MM.1S (cell line): ENCODE data around the gene F3.

Source experiments
- DNase-seq: peaks from one replicate; pipeline ENCODE4 v3.0.0-alpha.2; 2015
- H2AFZ ChIP-seq: fragments of 300-600 bp; sonication (generic); 2 replicates; pipeline ENCODE4 v1.6.0; 2016; ENCODE audit warnings: antibody characterized with exemption, low read length
- H3F3A ChIP-seq: fragments of 300-600 bp; sonication (generic); 2 replicates; pipeline ENCODE4 v1.6.1; 2016; ENCODE audit warnings: mild to moderate bottlenecking, antibody characterized with exemption, low read length, moderate library complexity, mixed read lengths; ENCODE audit not compliant: insufficient read depth
- H3K27ac ChIP-seq: fragments of 300-600 bp; sonication (generic); 2 replicates; pipeline ENCODE4 v1.5.1; 2016; ENCODE audit warnings: mild to moderate bottlenecking, low read length
- H3K27me3 ChIP-seq: fragments of 300-600 bp; sonication (generic); replicated peaks from 2 replicates; pipeline ENCODE4 v1.6.0; 2016; ENCODE audit warnings: low read length; ENCODE audit not compliant: insufficient read depth
- H3K36me3 ChIP-seq: fragments of 300-600 bp; sonication (generic); replicated peaks from 2 replicates; pipeline ENCODE4 v1.6.1; 2016; ENCODE audit warnings: mild to moderate bottlenecking, low read length, mixed read lengths; ENCODE audit not compliant: insufficient read depth
- H3K4me1 ChIP-seq: fragments of 300-600 bp; sonication (generic); 2 replicates; pipeline ENCODE4 v1.6.1; 2016; ENCODE audit warnings: low read length, mixed read lengths
- H3K4me2 ChIP-seq: fragments of 300-600 bp; sonication (generic); 2 replicates; pipeline ENCODE4 v1.6.0; 2016; ENCODE audit warnings: low read depth, low read length
- H3K4me3 ChIP-seq: fragments of 300-600 bp; sonication (generic); 2 replicates; pipeline ENCODE4 v1.5.1; 2016; ENCODE audit warnings: low read length, mixed read lengths
- H3K79me2 ChIP-seq: fragments of 300-600 bp; sonication (generic); 2 replicates; pipeline ENCODE4 v1.6.1; 2016; ENCODE audit warnings: mixed run types, low read length, mixed read lengths
- H3K9ac ChIP-seq: fragments of 300-600 bp; sonication (generic); 2 replicates; pipeline ENCODE4 v1.6.1; 2016; ENCODE audit warnings: low read length, mixed read lengths
- H3K9me2 ChIP-seq: fragments of 300-600 bp; sonication (generic); replicated peaks from 2 replicates; pipeline ENCODE4 v1.6.1; 2016; ENCODE audit warnings: mild to moderate bottlenecking, low read length, mixed read lengths; ENCODE audit not compliant: insufficient read depth
- H3K9me3 ChIP-seq: fragments of 300-600 bp; sonication (generic); replicated peaks from 2 replicates; pipeline ENCODE4 v1.6.1; 2016; ENCODE audit warnings: mild to moderate bottlenecking, low read length, mixed read lengths; ENCODE audit not compliant: insufficient read depth
- H4K20me1 ChIP-seq: fragments of 300-600 bp; sonication (generic); 2 replicates; pipeline ENCODE4 v1.6.1; 2016; ENCODE audit warnings: mild to moderate bottlenecking, low read length, moderate library complexity, mixed read lengths; ENCODE audit not compliant: insufficient read depth
- EZH2 ChIP-seq: fragments of 300-600 bp; sonication (generic); optimal IDR thresholded peaks from 2 replicates; pipeline ENCODE3; 2017; ENCODE audit warnings: low read depth, mild to moderate bottlenecking, antibody characterized with exemption, low read length, mixed read lengths
- EZH2phosphoT487 ChIP-seq: fragments of 300-600 bp; sonication (generic); IDR thresholded peaks from 2 replicates; pipeline ENCODE4 v1.6.1; 2018; ENCODE audit warnings: antibody characterized with exemption, low read length
- TF ChIP-seq, protein P1 (sequence below): fragments of 300-600 bp; sonication (generic); IDR thresholded peaks from 2 replicates; pipeline ENCODE4 v1.5.1; 2016; ENCODE audit warnings: antibody characterized with exemption, low read length, mixed read lengths

F3 gene

DNA sequence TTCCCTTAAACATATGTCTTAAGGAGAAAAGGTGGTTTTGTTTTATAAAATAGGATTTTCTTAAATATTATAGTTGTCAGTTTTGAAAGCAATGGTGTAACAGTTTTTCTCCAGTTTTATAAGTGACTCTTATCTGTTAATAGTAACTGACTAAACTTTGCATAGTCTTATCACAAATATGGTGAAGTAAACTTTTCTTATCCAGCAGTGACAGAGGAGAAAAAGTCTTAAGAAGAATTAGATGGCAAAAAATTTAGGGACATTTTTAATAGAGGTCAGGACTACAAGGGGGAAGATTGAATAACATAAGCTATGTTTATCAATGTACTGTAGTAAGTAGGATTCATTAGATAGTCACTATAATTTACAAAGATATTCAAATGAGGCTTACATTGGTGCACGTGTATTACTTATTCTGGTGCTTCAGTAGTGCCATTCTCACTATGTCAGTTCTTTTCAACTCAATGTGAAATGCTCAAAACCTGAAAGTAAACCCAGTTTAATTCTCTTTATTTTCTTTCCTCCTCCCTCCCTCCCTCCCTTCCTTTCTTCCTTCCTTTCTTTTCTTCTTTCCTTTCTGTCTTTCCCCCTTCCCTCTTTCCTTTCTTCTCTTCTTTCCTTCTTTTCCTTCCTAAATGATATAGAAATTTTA lies 26.1 kb downstream of the F3 start:
- Histone ChIP-seq H3K9ac (no peak overlapping the region), H3K79me2 (no peaks in the 10 kb centered on the region), H3K4me3 (no peak overlapping the region), H3F3A (no peaks in the 10 kb centered on the region), H3K27ac (no peak overlapping the region), H3K9me2 (no peaks in the 10 kb centered on the region), H4K20me1 (no peaks in the 10 kb centered on the region), H3K36me3 (no peaks in the 10 kb centered on the region), H3K4me1 (no peaks in the 10 kb centered on the region), H3K4me2 (no peak overlapping the region), H2AFZ (no peak overlapping the region), H3K27me3 (no peaks in the 10 kb centered on the region), H3K9me3 (no peaks in the 10 kb centered on the region)
- TF ChIP-seq, protein P1, sequence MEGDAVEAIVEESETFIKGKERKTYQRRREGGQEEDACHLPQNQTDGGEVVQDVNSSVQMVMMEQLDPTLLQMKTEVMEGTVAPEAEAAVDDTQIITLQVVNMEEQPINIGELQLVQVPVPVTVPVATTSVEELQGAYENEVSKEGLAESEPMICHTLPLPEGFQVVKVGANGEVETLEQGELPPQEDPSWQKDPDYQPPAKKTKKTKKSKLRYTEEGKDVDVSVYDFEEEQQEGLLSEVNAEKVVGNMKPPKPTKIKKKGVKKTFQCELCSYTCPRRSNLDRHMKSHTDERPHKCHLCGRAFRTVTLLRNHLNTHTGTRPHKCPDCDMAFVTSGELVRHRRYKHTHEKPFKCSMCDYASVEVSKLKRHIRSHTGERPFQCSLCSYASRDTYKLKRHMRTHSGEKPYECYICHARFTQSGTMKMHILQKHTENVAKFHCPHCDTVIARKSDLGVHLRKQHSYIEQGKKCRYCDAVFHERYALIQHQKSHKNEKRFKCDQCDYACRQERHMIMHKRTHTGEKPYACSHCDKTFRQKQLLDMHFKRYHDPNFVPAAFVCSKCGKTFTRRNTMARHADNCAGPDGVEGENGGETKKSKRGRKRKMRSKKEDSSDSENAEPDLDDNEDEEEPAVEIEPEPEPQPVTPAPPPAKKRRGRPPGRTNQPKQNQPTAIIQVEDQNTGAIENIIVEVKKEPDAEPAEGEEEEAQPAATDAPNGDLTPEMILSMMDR: no peak
- DNase-seq: no peak

DNA sequence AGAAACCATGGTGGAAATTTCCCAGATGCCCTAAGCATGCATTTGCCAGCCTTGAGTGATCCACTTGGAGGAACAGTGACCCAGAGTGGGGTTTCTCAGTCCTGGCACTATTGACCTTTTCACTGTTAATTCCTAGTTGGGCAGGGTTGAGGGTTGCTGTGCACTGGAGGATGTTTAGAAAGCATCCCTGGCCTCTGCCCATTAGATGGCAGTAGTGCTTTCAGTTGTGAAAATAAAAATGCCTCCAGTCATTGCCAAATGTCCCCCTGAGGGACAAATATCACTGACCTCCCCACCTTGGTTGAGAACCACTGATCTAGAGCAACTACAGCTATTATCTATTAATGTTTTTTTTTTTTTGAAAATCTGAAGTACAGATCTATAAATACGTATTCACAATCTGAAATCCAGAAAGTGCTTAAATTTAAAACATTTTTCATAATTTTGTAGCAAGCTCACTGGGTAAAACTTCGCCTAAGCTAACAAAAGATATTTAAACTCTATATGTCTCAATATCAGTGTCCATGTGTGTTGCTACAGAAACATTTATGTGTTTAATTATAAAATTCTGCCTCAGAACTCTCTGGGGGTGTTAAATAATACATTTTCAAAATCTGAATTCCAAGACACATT lies 27.3 kb downstream of the F3 start:
- H3K4me2 ChIP-seq: no peak overlapping the region
- no peak overlapping the region for H3K9ac ChIP-seq
- TF ChIP-seq EZH2phosphoT487: no peak
- TF ChIP-seq, protein P1: peak; percentile 47
- DNase-seq: no peak
- no peak overlapping the region for H2AFZ ChIP-seq
- H3K27me3 ChIP-seq: no peaks in the 10 kb centered on the region
- H3K9me3 ChIP-seq: no peaks in the 10 kb centered on the region
- no peaks in the 10 kb centered on the region for H3K4me1 ChIP-seq
- H3K27ac ChIP-seq: no peak overlapping the region
- H4K20me1 ChIP-seq: no peaks in the 10 kb centered on the region
- no peak overlapping the region for H3K4me3 ChIP-seq
- H3K9me2 ChIP-seq: no peaks in the 10 kb centered on the region
- H3K79me2 ChIP-seq: no peaks in the 10 kb centered on the region
- H3K36me3 ChIP-seq: no peaks in the 10 kb centered on the region
- no peaks in the 10 kb centered on the region for H3F3A ChIP-seq

DNA sequence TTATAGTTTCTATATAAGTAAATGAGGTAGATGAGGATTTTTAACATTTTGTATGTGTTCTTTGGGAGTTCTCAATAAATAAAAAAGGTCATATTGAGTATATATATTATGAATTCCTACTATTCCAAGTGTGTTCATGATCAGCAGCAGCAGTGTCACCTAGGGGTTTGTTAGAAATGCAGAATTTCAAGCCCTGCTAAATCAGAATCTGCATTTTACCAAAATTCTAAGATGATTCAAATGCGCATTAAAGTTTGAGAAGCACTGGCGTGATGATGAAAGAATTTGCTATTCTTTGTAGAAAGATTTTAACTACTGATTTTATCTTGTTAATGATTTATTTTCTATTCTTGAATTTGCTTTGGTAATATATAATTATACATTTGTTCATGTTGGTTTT lies 28.7 kb downstream of the F3 start:
- TF ChIP-seq EZH2phosphoT487 (no peak), EZH2 (no peak)
- TF ChIP-seq, protein P1: no peak

More for the DNA sequence above, 28.7 kb downstream of the F3 start:
- DNase-seq: no peak
- Histone ChIP-seq H3K4me2 (no peak overlapping the region), H3K9me2 (no peaks in the 10 kb centered on the region), H4K20me1 (no peaks in the 10 kb centered on the region), H3K9me3 (no peaks in the 10 kb centered on the region), H3K36me3 (no peaks in the 10 kb centered on the region), H3K79me2 (no peaks in the 10 kb centered on the region), H3K4me1 (no peaks in the 10 kb centered on the region), H3K4me3 (no peak overlapping the region), H3K27me3 (no peaks in the 10 kb centered on the region), H3K9ac (no peak overlapping the region), H2AFZ (no peak overlapping the region), H3K27ac (no peak overlapping the region), H3F3A (no peaks in the 10 kb centered on the region)
